22Rv1 (cell line): ENCODE data around the gene APOBEC3F.
"Not testable (repeated sequence)": the region's sequence is repeated elsewhere in the genome, so short reads cannot be mapped to it uniquely, and the experiment has no call there.

ENCODE experiments used
- H3K27ac ChIP-seq: fragments of 450-650 bp; 2 replicates; pipeline ENCODE4 v1.5.1; 2017
- ZFX ChIP-seq: fragments of 450-650 bp; IDR thresholded peaks from 2 replicates; pipeline ENCODE4 v1.6.1; 2017; ENCODE audit warnings: antibody characterized with exemption, borderline replicate concordance
- TF ChIP-seq, protein P1 (sequence below): fragments of 450-650 bp; IDR thresholded peaks from 2 replicates; pipeline ENCODE4 v1.5.1; 2017; ENCODE audit warnings: mild to moderate bottlenecking

Gene APOBEC3F

DNA sequence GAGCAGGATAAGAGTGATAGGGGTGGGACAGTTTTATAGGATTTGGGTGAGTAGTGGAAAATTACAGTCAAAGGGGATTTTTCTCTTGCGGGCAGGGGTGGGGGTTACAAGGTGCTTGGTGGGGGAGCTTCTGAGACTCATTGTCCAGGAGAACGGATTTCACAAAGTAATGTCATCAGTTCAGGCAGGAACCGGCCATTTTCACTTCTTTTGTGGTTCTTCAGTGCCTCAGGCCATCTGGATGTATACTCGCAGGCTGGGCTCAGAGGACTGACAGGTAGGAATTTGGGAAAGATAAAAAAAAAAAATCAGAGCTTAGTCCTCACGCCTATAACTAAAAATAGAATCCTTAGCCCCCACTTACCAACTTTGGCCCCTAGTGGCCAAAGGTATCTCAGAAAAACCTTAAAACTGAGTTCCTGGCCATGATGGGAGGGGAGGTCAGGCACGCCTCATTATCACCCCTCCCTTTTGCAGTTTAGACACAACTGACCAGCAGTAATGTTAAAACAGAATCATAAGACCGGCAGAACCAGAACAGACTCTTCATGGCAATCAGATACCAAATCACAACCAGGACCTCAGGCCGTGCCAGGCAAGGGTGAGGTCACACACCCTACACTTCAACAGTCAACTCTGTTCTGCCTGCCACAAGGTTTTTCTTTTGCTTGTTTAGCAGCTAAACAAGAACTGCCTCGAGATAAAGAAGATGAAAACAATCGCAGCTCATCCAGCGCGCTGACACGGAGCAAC, 27.5 kb downstream of the APOBEC3F start:
- H3K27ac ChIP-seq: no peak overlapping the region
- TF ChIP-seq, protein P1, sequence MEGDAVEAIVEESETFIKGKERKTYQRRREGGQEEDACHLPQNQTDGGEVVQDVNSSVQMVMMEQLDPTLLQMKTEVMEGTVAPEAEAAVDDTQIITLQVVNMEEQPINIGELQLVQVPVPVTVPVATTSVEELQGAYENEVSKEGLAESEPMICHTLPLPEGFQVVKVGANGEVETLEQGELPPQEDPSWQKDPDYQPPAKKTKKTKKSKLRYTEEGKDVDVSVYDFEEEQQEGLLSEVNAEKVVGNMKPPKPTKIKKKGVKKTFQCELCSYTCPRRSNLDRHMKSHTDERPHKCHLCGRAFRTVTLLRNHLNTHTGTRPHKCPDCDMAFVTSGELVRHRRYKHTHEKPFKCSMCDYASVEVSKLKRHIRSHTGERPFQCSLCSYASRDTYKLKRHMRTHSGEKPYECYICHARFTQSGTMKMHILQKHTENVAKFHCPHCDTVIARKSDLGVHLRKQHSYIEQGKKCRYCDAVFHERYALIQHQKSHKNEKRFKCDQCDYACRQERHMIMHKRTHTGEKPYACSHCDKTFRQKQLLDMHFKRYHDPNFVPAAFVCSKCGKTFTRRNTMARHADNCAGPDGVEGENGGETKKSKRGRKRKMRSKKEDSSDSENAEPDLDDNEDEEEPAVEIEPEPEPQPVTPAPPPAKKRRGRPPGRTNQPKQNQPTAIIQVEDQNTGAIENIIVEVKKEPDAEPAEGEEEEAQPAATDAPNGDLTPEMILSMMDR: no peak
- no peak for TF ChIP-seq ZFX

GRCh38 chr22:39070186-39070585, 29.5 kb downstream of the APOBEC3F start:
- no peak overlapping the region for H3K27ac ChIP-seq
- TF ChIP-seq ZFX: no peak
- TF ChIP-seq, protein P1: no peak

DNA sequence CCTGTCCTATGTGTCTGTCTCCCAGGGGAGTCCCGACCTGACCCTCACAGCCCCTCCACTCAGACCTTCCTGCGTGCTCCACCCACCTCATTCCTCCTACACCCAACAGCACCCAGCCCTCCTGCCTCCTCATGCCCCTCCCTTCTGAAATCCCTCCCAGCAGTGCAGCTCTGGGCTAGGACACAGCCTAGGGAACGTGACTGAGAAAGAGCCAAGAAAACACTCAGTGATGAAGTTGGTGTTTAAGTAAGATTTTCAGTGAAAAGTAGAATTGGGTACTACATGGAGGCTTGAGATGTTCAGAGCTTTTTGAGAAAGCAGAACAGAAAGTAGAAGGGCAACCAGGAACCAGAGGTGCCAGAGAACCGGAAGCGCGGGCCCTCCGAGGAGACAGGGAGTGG, 31.9 kb downstream of the APOBEC3F start:
- not testable (repeated sequence) for H3K27ac ChIP-seq

DNA sequence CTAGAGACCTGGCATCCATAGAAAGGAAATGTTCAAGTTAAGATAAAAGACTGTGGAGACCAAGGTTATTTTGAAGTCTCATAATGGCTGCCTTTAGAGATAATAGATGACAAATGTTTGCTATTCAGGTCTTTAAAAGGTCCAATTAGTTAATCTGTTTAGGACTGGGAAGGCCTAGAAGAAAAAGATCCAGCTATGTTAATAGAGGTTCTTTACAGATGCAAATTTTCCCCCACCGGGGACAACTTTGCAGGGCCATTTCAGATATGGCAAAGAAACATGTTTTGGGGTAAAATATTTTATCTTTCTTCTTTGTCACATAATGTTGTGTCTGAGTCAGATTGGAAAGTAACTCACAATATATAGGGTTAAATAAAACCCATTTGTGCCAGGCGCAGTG, 33.3 kb downstream of the APOBEC3F start:
- H3K27ac ChIP-seq: no peak overlapping the region
- TF ChIP-seq, protein P1: no peak
- no peak for TF ChIP-seq ZFX

DNA sequence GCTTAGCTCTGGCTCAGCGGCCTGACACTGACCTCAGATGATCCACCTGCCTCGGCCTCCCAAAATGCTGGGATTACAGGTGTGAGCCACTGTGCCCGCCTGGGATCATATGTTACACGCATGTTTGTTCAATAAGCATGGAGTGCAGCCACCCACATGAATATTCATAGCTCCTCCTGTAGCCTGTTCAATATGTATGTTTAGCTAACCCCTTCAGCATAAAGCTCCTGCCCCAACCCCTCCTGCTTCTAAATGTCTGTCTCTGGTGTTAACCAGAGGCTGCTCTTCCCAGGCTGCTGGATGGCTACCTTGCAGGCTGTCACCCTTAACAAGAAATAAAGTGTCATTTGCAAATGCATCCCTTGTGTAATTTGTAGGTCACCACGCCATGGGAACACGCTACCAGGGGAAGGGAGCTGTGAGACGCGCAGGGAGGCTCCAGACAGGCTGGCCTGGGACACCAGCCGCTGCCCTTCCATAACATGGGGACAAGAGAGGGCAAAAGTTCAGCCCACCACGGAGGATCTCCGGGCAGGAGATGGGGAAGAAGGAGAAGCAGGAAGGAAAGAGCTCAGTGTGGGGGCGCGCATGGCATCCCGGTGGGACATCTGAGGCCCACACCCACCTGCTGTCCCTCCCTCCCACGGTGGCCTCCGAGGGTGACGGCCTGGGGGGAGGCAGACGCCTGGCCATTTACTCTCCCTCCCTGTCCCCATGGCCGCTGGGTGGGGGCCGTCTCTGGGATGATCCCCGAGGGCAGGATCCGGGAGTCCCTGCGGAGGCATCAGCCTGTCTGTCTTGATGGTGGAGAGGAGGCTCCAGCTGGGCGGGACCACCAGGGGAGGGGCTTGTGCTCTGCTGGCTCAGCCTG, 35.7 kb downstream of the APOBEC3F start:
- not testable (repeated sequence) for H3K27ac ChIP-seq

GRCh38 chr22:39077026-39077840, 36.6 kb downstream of the APOBEC3F start, which contains the start of gene APOBEC3G:
TSS of gene APOBEC3G (plus strand) at chr22:39077275. CDS start at chr22:39077362, 87 bp downstream.
- H3K27ac ChIP-seq: not testable (repeated sequence)

GRCh38 chr22:39077912-39078311, 37.2 kb downstream of the APOBEC3F start:
- H3K27ac ChIP-seq: not testable (repeated sequence)

- TF ChIP-seq, protein P1: no peak
- TF ChIP-seq ZFX: no peak
- H3K27ac ChIP-seq: no peak overlapping the region
Measured at GRCh38 chr22:39078329-39078728, 37.7 kb downstream of the APOBEC3F start.

DNA sequence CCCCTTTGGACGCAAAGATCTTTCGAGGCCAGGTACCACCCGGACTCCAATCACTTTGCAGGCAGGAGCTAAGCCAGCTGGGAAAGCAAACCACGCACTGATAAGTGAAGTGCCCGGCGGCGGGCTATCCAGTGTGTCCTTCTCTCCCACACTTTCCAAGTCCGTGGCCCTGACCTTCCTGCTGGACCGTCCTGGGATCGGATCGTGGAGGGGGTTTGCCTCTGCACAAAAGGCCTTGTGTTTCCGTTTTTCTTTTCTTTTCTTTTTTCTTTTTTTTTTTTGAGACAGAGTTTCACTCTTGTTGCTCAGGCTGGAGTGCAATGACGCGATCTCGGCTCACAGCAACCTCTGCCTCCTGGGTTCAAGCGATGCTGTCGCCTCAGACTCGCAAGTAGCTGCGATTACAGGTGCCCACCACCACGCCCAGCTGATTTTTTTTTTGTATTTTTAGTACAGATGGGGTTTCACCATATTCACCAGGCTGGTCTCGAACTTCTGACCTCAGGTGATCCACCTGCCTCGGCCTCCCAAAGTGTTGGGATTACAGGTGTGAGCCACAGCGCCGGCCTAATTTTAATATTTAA, 38.5 kb downstream of the APOBEC3F start:
- H3K27ac ChIP-seq: not testable (repeated sequence)
